Measurements from ENCODE around the gene KRTAP9-8.
"Not testable (repeated sequence)": the region's sequence is repeated elsewhere in the genome, so short reads cannot be mapped to it uniquely, and the experiment has no call there.

KRTAP9-8 gene, protein sequence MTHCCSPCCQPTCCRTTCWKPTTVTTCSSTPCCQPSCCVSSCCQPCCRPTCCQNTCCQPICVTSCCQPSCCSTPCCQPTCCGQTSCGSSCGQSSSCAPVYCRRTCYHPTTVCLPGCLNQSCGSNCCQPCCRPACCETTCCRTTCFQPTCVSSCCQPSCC

DNA sequence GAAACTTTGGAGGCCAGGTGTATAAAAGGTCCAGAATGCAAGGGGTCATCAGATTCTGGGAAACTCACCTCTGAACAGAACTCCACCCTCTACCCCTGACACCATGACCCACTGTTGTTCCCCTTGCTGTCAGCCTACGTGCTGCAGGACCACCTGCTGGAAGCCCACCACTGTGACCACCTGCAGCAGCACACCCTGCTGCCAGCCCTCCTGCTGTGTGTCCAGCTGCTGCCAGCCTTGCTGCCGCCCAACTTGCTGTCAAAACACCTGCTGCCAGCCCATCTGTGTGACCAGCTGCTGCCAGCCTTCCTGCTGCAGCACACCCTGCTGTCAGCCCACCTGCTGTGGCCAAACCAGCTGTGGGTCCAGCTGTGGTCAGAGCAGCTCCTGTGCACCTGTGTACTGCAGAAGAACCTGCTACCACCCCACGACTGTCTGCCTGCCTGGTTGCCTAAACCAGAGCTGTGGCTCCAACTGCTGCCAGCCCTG lies at the start of gene KRTAP9-8:
KRTAP9-8 (plus strand) TSS at position 51 of the 489 bp plus-strand sequence; CDS start at position 104, 53 bp downstream.
- not testable (repeated sequence) for H3K4me3 ChIP-seq (ENCODE audit: low read depth, low read length)

DNA sequence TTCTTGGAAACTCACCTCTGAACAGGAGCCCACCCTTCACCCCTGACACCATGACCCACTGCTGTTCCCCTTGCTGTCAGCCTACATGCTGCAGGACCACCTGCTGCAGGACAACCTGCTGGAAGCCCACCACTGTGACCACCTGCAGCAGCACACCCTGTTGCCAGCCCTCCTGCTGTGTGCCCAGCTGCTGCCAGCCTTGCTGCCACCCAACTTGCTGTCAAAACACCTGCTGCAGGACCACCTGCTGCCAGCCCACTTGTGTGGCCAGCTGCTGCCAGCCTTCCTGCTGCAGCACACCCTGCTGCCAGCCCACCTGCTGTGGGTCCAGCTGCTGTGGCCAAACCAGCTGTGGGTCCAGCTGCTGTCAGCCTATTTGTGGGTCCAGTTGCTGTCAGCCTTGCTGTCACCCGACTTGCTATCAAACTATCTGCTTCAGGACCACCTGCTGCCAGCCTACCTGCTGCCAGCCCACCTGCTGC lies 47.9 kb upstream of the KRTAP9-8 start, which contains the start of gene KRTAP9-1:
KRTAP9-1 (plus strand) TSS at position 51 of the 482 bp plus-strand sequence; CDS start at position 51, 0 bp downstream.
- not testable (repeated sequence) for H3K4me3 ChIP-seq (ENCODE audit: low read depth, low read length)

DNA sequence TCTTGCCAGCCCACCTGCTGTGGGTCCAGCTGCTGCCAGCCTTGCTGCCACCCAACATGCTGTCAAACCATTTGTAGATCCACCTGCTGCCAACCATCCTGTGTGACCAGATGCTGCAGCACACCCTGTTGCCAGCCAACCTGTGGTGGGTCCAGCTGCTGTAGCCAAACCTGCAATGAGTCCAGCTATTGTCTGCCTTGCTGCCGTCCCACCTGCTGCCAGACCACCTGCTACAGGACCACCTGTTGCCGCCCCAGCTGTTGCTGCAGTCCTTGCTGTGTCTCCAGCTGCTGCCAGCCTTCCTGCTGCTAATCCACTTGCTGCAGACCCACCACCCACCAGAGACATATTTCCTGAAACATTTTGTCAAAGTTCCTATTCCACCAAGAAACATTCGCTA lies 47.5 kb upstream of the KRTAP9-8 start:
- TF ChIP-seq, protein P1, sequence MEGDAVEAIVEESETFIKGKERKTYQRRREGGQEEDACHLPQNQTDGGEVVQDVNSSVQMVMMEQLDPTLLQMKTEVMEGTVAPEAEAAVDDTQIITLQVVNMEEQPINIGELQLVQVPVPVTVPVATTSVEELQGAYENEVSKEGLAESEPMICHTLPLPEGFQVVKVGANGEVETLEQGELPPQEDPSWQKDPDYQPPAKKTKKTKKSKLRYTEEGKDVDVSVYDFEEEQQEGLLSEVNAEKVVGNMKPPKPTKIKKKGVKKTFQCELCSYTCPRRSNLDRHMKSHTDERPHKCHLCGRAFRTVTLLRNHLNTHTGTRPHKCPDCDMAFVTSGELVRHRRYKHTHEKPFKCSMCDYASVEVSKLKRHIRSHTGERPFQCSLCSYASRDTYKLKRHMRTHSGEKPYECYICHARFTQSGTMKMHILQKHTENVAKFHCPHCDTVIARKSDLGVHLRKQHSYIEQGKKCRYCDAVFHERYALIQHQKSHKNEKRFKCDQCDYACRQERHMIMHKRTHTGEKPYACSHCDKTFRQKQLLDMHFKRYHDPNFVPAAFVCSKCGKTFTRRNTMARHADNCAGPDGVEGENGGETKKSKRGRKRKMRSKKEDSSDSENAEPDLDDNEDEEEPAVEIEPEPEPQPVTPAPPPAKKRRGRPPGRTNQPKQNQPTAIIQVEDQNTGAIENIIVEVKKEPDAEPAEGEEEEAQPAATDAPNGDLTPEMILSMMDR (IDR thresholded peaks at IDR 0.05; ENCODE audit: borderline replicate concordance, insufficient read depth, low read depth, low read length), result no peak

DNA sequence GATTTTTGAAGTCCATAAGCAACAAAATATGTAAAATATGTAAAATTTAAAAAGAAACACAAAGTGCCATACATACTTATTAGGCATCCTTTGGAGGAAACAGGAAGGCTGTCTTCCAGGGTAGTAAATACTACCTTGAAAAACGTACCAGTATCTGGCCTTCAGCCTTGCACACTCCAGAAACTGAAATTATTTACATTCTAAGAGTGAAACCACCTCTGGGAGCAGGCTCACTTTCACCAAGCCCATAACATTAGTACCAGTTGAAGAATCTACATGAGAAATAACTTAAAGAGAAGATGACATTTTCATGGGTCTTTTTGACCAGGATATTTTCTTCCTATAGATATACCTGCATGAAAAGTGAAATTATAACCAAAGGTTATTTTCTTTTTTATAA lies 41.7 kb upstream of the KRTAP9-8 start:
- TF ChIP-seq, protein P1 (IDR thresholded peaks at IDR 0.05; ENCODE audit: borderline replicate concordance, insufficient read depth, low read depth, low read length), result no peak
- H3K4me3 ChIP-seq (ENCODE audit: low read depth, low read length), result no peak overlapping the region

More for the DNA sequence above, 47.5 kb upstream of the KRTAP9-8 start:
- no peak overlapping the region for H3K4me3 ChIP-seq (ENCODE audit: low read depth, low read length)

DNA sequence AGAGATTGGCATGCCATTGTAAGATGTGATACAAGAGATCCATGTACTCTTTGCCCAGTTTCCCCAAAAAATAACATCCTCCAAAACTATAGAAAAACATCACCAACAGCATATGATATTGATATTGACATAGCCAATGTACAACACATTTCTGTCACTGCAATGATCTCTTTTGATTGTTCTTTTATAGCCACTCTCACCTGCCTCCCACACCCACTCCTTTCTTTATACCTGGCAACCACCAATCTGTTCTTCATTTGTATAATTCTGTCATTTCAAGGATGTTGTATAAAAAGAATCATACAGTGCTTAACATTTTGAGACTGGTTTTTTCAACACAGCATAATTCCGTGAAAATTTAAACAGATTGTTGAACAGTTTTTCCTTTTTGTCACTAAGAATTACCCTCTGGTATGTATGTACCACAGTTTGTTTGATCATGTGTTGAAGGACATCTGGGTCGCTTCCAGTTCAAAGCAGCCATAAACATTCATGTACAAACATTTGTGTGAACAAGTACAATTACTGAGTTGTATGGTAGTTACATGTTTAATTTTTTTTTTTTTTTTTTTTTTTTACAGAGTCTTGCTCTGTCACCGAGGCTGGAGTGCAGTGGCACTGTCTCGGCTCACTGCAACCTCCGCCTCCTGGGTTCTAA lies 38.2 kb upstream of the KRTAP9-8 start:
- H3K4me3 ChIP-seq (ENCODE audit: low read depth, low read length), result no peak overlapping the region
- TF ChIP-seq, protein P1 (IDR thresholded peaks at IDR 0.05; ENCODE audit: borderline replicate concordance, insufficient read depth, low read depth, low read length), result no peak

DNA sequence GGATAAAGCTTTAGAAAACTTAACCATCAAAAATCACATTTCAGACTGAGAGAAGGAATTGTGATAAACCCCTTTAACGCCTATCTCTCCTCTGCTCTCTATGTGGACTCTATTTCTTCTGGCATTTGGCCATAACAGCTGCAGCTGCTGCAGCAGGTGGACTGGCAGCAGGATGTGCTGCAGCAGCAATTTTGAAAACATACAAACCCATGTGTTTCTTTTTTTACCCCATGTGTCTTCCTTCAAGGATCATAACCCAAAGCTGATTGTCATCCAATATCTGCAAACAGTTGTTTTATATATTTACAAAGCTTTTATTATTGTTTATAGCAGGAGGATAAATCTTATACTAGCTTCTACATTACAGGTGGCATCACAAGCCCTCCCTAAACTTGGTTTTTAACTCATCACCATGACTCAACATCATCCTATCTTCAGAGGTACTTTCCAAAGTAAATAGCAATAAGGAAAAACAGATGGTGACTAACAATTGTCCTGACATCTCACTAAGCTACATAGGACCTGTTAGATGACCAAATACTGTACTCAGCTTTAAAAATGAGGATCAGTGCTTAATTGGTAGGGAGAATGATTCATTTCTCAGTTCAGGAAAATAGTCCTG lies 25.8 kb upstream of the KRTAP9-8 start:
- TF ChIP-seq, protein P1 (IDR thresholded peaks at IDR 0.05; ENCODE audit: borderline replicate concordance, insufficient read depth, low read depth, low read length), result no peak
- no peak overlapping the region for H3K4me3 ChIP-seq (ENCODE audit: low read depth, low read length)

DNA sequence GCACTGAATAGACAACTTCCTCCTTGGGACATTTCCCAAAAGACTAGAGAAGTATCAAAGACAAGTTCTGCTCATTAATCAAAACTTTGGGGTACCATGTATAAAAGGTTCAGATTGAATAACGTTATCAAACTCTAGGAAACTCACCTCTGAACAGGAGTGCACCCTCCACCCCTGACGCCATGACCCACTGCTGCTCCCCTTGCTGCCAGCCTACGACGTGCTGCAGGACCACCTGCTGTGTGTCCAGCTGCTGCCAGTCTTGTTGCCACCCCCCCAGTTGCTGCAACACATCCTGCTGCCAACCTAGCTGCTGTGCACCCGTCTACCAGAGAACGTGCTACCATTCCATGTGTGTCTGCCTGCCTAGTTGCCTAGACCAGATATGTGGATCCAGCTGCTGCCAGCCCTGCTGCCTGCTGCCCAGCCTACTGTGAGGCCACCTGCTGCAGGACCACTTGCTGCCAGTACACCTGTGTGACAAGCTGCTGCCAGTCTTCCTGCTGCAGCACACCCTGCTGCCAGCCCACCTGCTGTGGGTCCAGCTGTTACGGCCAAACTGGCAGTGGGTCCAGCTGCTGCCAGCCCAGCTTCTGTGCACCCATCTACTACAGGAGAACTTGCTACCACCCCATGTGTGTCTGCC lies 25.2 kb upstream of the KRTAP9-8 start:
- TF ChIP-seq, protein P1 (IDR thresholded peaks at IDR 0.05; ENCODE audit: borderline replicate concordance, insufficient read depth, low read depth, low read length), result no peak
- no peak overlapping the region for H3K4me3 ChIP-seq (ENCODE audit: low read depth, low read length)

Data from GM12875 (cell line).